ENCODE data around the gene AKR7A3. TPM values are rescaled to one million over a fixed set of nuclear protein-coding genes. Genes with fewer than 3 reads are reported as not detected.
A peak's percentile ranks its signal among the peaks of the same experiment; 100 is the strongest.

The AKR7A3 gene
- total and polyA plus RNA-seq, 9 of the 15 experiments (the other 6 are each of a cell fraction or from before 2014, with no cell fraction given), result 0.04 to 1.5 (median 0.44) TPM; not detected in 1

DNA sequence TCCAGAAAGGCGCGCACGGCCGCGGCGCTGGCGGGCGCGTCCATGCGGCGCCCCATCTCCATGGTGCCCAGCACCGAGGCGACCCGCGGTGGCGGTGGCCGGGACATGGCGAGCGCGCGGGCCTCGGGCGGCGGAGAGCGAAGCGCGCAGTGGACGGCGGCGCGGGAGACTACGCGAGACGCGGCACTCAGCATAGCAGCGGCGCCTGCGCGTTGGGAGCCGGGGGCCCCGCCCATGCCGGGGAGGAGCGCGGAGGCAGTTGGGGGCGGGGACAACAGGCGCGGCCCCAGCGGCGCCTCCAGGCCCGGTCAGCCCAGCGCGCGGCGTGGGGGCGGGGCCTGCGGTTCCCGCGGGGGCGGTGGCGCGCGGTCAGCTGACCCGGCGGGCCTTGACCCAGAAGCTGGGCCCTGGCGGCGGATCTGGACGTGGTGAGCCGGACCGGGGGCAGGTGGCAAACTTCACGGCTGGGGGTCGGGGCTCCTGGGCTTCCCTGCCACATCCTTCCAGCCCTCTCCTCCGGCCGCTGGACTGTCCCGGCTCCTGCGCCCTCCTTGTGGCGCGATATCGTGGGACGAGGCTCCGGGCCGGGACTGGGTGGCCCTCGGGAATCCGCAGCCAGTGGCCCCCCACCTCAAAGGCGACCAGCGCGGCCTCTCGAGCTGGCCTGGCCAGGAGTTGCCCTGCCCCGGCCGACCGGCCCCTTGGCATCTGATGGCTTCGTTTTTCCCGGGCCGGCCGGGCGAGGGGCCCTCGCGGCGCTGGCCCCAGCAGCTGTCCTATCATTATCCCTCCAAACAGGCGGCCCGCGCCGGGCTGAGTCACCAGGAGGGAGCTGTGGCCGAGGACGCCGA is 23.6 kb upstream of the AKR7A3 start, which contains the start of the genes AKR7A2 and SLC66A1 (continued):
- TF ChIP-seq, protein P1, sequence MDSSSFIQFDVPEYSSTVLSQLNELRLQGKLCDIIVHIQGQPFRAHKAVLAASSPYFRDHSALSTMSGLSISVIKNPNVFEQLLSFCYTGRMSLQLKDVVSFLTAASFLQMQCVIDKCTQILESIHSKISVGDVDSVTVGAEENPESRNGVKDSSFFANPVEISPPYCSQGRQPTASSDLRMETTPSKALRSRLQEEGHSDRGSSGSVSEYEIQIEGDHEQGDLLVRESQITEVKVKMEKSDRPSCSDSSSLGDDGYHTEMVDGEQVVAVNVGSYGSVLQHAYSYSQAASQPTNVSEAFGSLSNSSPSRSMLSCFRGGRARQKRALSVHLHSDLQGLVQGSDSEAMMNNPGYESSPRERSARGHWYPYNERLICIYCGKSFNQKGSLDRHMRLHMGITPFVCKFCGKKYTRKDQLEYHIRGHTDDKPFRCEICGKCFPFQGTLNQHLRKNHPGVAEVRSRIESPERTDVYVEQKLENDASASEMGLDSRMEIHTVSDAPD (CRISPR knock-in tag; IDR thresholded peaks at IDR 0.05), result no peak
- TF ChIP-seq MBD2 (IDR thresholded peaks at IDR 0.05; ENCODE audit: borderline replicate concordance, low read depth) (no peak), HMG20A (CRISPR knock-in tag; conservative IDR thresholded peaks at IDR 0.05) (no peak), TARDBP (IDR thresholded peaks at IDR 0.05) (peak; percentile 63; the same call in 1 of the 2 replicates), CBX5 (IDR thresholded peaks at IDR 0.05; ENCODE audit: borderline replicate concordance, low read depth) (no peak), GTF2A2 (tag; IDR thresholded peaks at IDR 0.05) (no peak), TCF3 (CRISPR knock-in tag; IDR thresholded peaks at IDR 0.05) (peak; percentile 76), PHF8 (IDR thresholded peaks at IDR 0.05; ENCODE audit: borderline replicate concordance, low read length) (peak; percentile 91), NR4A1 (CRISPR knock-in tag; IDR thresholded peaks at IDR 0.05) (peak; percentile 84), NR4A1 (tag; IDR thresholded peaks at IDR 0.05) (peak; percentile 53; the same call in 1 of the 2 replicates), ZNF146 (CRISPR knock-in tag; IDR thresholded peaks at IDR 0.05; ENCODE audit: unreplicated experiment) (no peak), ZFX (CRISPR knock-in tag; IDR thresholded peaks at IDR 0.05) (peak; percentile 98), TCF7L2 (IDR thresholded peaks at IDR 0.05; ENCODE audit: low read depth, low read length) (no peak), KLF1 (tag; IDR thresholded peaks at IDR 0.05) (no peak; the same call in none of the 2 replicates), KAT7 (CRISPR knock-in tag; IDR thresholded peaks at IDR 0.05; ENCODE audit: borderline replicate concordance) (no peak), ZNF830 (CRISPR knock-in tag; IDR thresholded peaks at IDR 0.05) (0 out of 2 replicates have a peak, but pooled peaks have one; percentile 23), SMARCE1 (IDR thresholded peaks at IDR 0.05) (peak; percentile 79), ZSCAN29 (IDR thresholded peaks at IDR 0.05) (peak; percentile 56; the same call in 1 of the 2 replicates), MXI1 (IDR thresholded peaks at IDR 0.05; ENCODE audit: low read depth, low read length) (no peak)
- TF ChIP-seq, protein P2, sequence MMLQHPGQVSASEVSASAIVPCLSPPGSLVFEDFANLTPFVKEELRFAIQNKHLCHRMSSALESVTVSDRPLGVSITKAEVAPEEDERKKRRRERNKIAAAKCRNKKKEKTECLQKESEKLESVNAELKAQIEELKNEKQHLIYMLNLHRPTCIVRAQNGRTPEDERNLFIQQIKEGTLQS (IDR thresholded peaks at IDR 0.05), result peak; percentile 92
- TF ChIP-seq, protein P2 (CRISPR knock-in tag; conservative IDR thresholded peaks at IDR 0.05), result peak; percentile 93
- TF ChIP-seq, protein P3, sequence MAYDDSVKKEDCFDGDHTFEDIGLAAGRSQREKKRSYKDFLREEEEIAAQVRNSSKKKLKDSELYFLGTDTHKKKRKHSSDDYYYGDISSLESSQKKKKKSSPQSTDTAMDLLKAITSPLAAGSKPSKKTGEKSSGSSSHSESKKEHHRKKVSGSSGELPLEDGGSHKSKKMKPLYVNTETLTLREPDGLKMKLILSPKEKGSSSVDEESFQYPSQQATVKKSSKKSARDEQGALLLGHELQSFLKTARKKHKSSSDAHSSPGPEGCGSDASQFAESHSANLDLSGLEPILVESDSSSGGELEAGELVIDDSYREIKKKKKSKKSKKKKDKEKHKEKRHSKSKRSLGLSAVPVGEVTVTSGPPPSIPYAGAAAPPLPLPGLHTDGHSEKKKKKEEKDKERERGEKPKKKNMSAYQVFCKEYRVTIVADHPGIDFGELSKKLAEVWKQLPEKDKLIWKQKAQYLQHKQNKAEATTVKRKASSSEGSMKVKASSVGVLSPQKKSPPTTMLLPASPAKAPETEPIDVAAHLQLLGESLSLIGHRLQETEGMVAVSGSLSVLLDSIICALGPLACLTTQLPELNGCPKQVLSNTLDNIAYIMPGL (CRISPR knock-in tag; IDR thresholded peaks at IDR 0.05), result peak; percentile 47; the same call in 1 of the 2 replicates
- TF ChIP-seq, protein P4, sequence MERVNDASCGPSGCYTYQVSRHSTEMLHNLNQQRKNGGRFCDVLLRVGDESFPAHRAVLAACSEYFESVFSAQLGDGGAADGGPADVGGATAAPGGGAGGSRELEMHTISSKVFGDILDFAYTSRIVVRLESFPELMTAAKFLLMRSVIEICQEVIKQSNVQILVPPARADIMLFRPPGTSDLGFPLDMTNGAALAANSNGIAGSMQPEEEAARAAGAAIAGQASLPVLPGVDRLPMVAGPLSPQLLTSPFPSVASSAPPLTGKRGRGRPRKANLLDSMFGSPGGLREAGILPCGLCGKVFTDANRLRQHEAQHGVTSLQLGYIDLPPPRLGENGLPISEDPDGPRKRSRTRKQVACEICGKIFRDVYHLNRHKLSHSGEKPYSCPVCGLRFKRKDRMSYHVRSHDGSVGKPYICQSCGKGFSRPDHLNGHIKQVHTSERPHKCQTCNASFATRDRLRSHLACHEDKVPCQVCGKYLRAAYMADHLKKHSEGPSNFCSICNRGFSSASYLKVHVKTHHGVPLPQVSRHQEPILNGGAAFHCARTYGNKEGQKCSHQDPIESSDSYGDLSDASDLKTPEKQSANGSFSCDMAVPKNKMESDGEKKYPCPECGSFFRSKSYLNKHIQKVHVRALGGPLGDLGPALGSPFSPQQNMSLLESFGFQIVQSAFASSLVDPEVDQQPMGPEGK (CRISPR knock-in tag; IDR thresholded peaks at IDR 0.05; ENCODE audit: borderline replicate concordance), result no peak

Measured in K562 (cell line).